ENCODE results near the gene UBN2. TPM values are rescaled to one million over a fixed set of nuclear protein-coding genes. Genes with fewer than 3 reads are reported as not detected.

Gene UBN2
- 10 to 100 TPM; 21.7 to 34.1 (median 22.5) TPM for total RNA-seq

DNA sequence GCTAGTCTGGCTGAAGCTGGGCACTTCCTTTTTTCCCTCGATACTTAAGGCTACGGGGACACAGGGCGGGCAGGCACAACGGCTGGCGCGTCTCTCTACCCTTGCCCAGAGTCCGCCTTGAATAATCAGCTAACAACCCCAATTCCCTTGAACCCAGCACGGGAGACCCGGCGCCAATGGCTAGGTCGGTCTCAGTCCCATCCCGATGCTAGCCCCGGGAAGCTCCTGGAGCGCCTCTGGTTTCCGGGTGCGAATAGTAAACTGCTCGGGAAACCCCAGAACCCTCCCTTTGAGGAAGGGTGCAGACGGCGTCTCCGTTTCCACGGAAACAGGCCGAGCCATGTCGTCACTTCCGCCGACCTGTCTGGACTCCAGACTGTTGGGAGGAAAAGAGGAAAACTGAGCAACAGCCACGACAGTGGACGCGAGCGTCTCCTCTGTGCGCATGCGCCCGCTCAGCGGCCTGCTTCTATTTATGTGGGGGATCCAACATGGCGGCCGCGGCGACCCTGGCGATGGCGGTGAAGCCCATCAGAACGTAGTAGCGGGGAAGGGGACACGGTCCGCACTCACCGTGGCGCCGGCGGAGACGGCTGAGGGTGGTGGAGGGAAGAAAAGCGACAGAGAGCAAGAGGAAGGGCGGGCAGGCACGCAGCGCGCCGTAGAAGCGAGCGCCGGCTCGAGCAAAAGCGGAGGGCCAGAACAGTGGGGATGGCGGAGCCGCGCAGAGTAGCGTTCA is at the start of gene UBN2:
UBN2 (plus strand) TSS at position 464 of the 739 bp plus-strand sequence; CDS start at position 712, 248 bp downstream.
- intact Hi-C loops (cut with DNase I; ENCODE audit: low total_unique reads), result no loop called here

DNA sequence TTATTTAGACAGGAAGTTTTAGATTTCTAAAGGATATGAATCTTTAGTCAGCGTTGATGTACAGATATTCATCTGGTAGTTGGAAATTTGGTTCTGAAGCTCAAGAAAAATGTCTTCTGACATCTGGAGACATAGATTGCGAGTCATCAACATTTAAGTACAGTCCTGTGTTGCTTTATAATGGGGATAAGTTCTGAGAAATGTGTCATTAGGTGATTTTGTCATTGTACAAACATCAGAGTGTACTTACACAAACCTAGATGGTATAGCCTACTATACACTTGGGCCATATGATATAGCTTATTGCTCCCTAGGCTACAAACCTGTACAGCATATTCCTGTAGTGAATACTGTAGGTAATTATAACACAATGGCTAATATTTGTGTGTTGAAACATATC is 49.6 kb upstream of the UBN2 start:
- intact Hi-C loops (cut with DNase I; ENCODE audit: low total_unique reads), result no loop called here
- no peak overlapping the region for H3K4me3 ChIP-seq (ENCODE audit: low read depth, poor library complexity, severe bottlenecking)
- TF ChIP-seq, protein P1, sequence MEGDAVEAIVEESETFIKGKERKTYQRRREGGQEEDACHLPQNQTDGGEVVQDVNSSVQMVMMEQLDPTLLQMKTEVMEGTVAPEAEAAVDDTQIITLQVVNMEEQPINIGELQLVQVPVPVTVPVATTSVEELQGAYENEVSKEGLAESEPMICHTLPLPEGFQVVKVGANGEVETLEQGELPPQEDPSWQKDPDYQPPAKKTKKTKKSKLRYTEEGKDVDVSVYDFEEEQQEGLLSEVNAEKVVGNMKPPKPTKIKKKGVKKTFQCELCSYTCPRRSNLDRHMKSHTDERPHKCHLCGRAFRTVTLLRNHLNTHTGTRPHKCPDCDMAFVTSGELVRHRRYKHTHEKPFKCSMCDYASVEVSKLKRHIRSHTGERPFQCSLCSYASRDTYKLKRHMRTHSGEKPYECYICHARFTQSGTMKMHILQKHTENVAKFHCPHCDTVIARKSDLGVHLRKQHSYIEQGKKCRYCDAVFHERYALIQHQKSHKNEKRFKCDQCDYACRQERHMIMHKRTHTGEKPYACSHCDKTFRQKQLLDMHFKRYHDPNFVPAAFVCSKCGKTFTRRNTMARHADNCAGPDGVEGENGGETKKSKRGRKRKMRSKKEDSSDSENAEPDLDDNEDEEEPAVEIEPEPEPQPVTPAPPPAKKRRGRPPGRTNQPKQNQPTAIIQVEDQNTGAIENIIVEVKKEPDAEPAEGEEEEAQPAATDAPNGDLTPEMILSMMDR (IDR thresholded peaks at IDR 0.05), result no peak
- no peak for TF ChIP-seq POLR2A (IDR thresholded peaks at IDR 0.05)
- DNase-seq (ENCODE audit: low spot score in 2 of 2), result no peak
- 90 to 94% methylated on average over 2 of the region's 2 CpGs for WGBS, 2 donors

More for the DNA sequence above, at the start of gene UBN2:
- 0 to 1% methylated on average over 58 to 60 of the region's 63 CpGs for WGBS, 2 donors
- peak within 1 kb of the TSS; percentile 99 for H3K4me3 ChIP-seq (ENCODE audit: low read depth, poor library complexity, severe bottlenecking)
- TF ChIP-seq POLR2A (IDR thresholded peaks at IDR 0.05), result no peak
- TF ChIP-seq, protein P1 (IDR thresholded peaks at IDR 0.05), result no peak
- peak; percentile 95 to 98 for DNase-seq (ENCODE audit: low spot score in 2 of 2)

DNA sequence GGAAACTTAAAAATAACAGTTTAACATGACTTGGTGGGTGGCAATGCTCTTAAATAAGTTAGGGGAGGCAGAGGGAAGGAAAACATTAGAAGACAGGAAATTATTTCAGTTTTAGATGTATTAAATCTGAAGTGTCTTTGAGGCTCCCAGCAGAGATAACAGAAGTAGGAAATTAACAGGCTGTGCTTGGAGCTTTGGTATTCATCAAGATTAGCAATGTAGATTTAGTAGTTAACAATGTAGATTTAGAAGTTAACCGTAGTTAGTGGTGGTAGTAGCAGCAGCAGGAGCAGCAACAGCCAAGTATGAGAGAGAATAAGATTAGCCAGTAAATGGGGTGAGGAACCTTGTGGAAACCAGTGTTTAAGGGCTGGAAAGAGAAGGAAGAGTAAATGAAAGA is 48.7 kb upstream of the UBN2 start:
- intact Hi-C loops (cut with DNase I; ENCODE audit: low total_unique reads), result no loop called here
- H3K4me3 ChIP-seq (ENCODE audit: low read depth, poor library complexity, severe bottlenecking), result no peak overlapping the region
- no peak for DNase-seq (ENCODE audit: low spot score in 2 of 2)
- 44 to 46% methylated on average over 1 of the region's 1 CpG for WGBS, 2 donors
- TF ChIP-seq POLR2A (IDR thresholded peaks at IDR 0.05), result no peak
- TF ChIP-seq, protein P1 (IDR thresholded peaks at IDR 0.05), result no peak

DNA sequence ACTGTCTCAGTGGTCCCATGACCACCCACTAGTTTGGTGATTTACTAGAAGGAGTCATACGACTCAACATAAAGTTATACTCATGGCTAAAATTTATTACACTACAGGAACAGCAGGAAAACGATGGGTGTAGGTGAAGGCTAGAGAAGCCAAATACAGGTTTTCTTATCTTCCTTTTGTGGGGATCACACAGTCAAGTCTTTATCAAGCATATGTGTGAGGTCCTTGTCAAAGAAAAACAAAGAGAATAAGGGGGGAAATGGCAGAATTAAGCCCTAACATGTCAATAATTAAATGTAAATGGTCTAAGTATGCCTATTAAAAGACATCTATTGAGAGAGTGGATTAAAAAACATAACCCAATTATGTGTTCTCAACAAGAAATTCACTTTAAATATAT is 47.8 kb upstream of the UBN2 start:
- no peak overlapping the region for H3K4me3 ChIP-seq (ENCODE audit: low read depth, poor library complexity, severe bottlenecking)
- TF ChIP-seq, protein P1 (IDR thresholded peaks at IDR 0.05), result no peak
- no peak for TF ChIP-seq POLR2A (IDR thresholded peaks at IDR 0.05)
- intact Hi-C loops (cut with DNase I; ENCODE audit: low total_unique reads), result no loop called here
- 54 to 63% methylated on average over 2 of the region's 2 CpGs for WGBS, 2 donors
- no peak for DNase-seq (ENCODE audit: low spot score in 2 of 2)

DNA sequence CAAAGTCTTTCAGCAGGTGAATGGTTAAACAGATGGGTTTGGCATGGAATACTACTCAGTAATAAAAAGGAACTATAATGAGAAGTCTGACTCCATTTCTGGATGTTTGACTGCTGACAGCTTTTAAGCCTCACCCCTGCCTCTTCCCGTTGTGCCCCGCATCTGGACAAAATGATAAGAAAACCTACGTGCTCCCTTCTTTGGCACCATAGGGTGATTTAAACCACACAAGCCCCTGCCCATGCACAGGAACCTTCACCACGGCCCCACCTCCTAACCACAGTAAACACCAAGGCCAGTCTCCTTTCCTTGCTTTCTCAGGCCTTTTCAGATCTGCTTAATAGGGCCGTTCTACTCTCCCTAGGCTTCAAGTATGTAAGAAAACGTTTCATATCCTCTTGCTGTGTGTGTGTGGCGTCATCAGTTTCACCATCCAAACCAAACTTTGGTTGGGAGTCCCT is 47.1 kb upstream of the UBN2 start:
- TF ChIP-seq POLR2A (IDR thresholded peaks at IDR 0.05), result no peak
- TF ChIP-seq, protein P1 (IDR thresholded peaks at IDR 0.05), result no peak
- H3K4me3 ChIP-seq (ENCODE audit: low read depth, poor library complexity, severe bottlenecking), result no peak overlapping the region
- DNase-seq (ENCODE audit: low spot score in 2 of 2), result no peak
- WGBS, 2 donors, result 79 to 85% methylated on average over 7 of the region's 7 CpGs
- intact Hi-C loops (cut with DNase I; ENCODE audit: low total_unique reads), result no loop called here

Measured in lower leg skin (tissue), 4 donors.